CD4-positive, alpha-beta T cell (primary cell): ENCODE measurements around the gene RBMS2. TPM values are rescaled to one million over a fixed set of nuclear protein-coding genes. Genes with fewer than 3 reads are reported as not detected.

ENCODE experiments used
- ATAC-seq: fragments of 200-7000 bp; cut with Tn5 transposase; one replicate; pipeline ENCODE4 v1.10.0; 2022; ENCODE audit warnings: mild to moderate bottlenecking; ENCODE audit not compliant: poor library complexity
- CTCF ChIA-PET: fragments of 350-600 bp; sonication (Branson Sonifier 250); formaldehyde crosslinking; loops from one replicate; lab custom pipeline; 2021; ENCODE audit warnings: antibody characterized with exemption, inconsistent platforms; lab: Charles Lee
- POLR2A ChIA-PET: fragments of 350-600 bp; sonication (Branson Sonifier 250); formaldehyde crosslinking; loops from one replicate; lab custom pipeline; 2021; ENCODE audit warnings: antibody characterized with exemption, inconsistent platforms; lab: Charles Lee
- DNase-seq, 14 experiments: peaks; one replicate each; pipeline ENCODE4 v3.0.0-alpha.2; 2013 to 2020; ENCODE audit warnings: mixed read lengths in 2 of 14
- H3K27ac ChIP-seq, 2 donors: one replicate each; pipeline versions ENCODE4 v1.5.1 to v1.7.0; 2013; ENCODE audit warnings: low read length in 2 of 2, low read depth in 1 of 2, mild to moderate bottlenecking in 1 of 2
- H3K27me3 ChIP-seq, 2 experiments: 1 replicate in 1 of 2; 2 replicates in 1 of 2; pipeline versions ENCODE4 v1.6.1 to v1.7.0; 2013; ENCODE audit warnings: low read length in 2 of 2, control low read depth in 1 of 2, mild to moderate bottlenecking in 1 of 2, moderate library complexity in 1 of 2; ENCODE audit not compliant: insufficient read depth in 2 of 2, control insufficient read depth in 1 of 2
- H3K36me3 ChIP-seq: one replicate; pipeline ENCODE4 v1.6.1; 2013; ENCODE audit warnings: low read length, control low read depth; ENCODE audit not compliant: insufficient read depth
- H3K4me1 ChIP-seq: one replicate; pipeline ENCODE4 v1.6.1; 2013; ENCODE audit warnings: low read length, control low read depth; ENCODE audit not compliant: insufficient read depth
- H3K4me3 ChIP-seq: one replicate; pipeline ENCODE4 v1.5.1; 2013; ENCODE audit warnings: mild to moderate bottlenecking, low read length, moderate library complexity
- H3K9me3 ChIP-seq, 2 experiments: 1 replicate in 1 of 2; 2 replicates in 1 of 2; pipeline versions ENCODE4 v1.6.1 to v1.7.0; 2013; ENCODE audit warnings: low read length in 2 of 2, mild to moderate bottlenecking in 2 of 2, control low read depth in 1 of 2, moderate library complexity in 1 of 2; ENCODE audit not compliant: control insufficient read depth in 1 of 2, insufficient read depth in 1 of 2
- H3K27ac Mint-ChIP-seq: one replicate; pipeline ENCODE4 v1.8.0; 2020; ENCODE audit warnings: mixed read lengths
- H3K27me3 Mint-ChIP-seq: one replicate; pipeline ENCODE4 v1.8.0; 2021; ENCODE audit warnings: mixed read lengths
- H3K36me3 Mint-ChIP-seq: one replicate; pipeline ENCODE4 v1.8.0; 2021; ENCODE audit warnings: low read depth, mixed read lengths
- H3K4me1 Mint-ChIP-seq: one replicate; pipeline ENCODE4 v1.8.0; 2021; ENCODE audit warnings: low read depth, mixed read lengths
- H3K4me3 Mint-ChIP-seq: one replicate; pipeline ENCODE4 v1.8.0; 2020; ENCODE audit warnings: mild to moderate bottlenecking, mixed read lengths
- H3K9me3 Mint-ChIP-seq: one replicate; pipeline ENCODE4 v1.8.0; 2020; ENCODE audit warnings: mixed read lengths
- CTCF ChIP-seq: fragments of 200-600 bp; IDR thresholded peaks from one replicate; pipeline ENCODE4 v1.8.0; 2022; ENCODE audit warnings: antibody characterized with exemption, mild to moderate bottlenecking
- intact Hi-C, 2 experiments: fragments of 100-400 bp; cut with DNase I in 1 of 2; cut with micrococcal nuclease in 1 of 2; formaldehyde crosslinking; loops; one replicate each; pipeline versions ENCODE4 v1.15.1 to v1.9.0; 2023 to 2025; cut with DNase I, micrococcal nuclease
- total RNA-seq, 174 experiments: library from RNA in 2 of 174; stranded (reverse) in 2 of 174; gene quantifications; one replicate each; pipeline ENCODE4 v1.2.3 and lab custom pipeline; 2021 to 2026

Gene RBMS2
- total RNA-seq, 2 experiments from 2014 or later, result 5.1 to 10.8 TPM

- Histone ChIP-seq H3K4me1 (peaks cover 74% of the 10 kb centered on the region), H3K9me3 (no peaks in the 10 kb centered on the region), H3K27me3 (no peaks in the 10 kb centered on the region), H3K4me3 (peak overlapping the region; percentile 19), H3K27ac (peak overlapping the region; percentile 18 to 54), H3K36me3 (peaks cover 5% of the 10 kb centered on the region)
- TF ChIP-seq CTCF, result no peak
- no peaks in the 10 kb centered on the region for H3K27me3 Mint-ChIP-seq
- no peak for DNase-seq
- intact Hi-C loops, result loop anchor here in 1 of 2 experiments (10.0 kb wide), 2 partner anchors 452 to 818 kb away; partner anchors contain the start of genes NAB2, ORMDL2 and SARNP
- no peaks in the 10 kb centered on the region for H3K9me3 Mint-ChIP-seq
- H3K27ac Mint-ChIP-seq, result peak overlapping the region; percentile 98
- POLR2A ChIA-PET, result interaction anchor here (0.6 to 9.4 kb wide), 4 partner anchors 13 to 480 kb away, joined by 3 to 139 read pairs (median 48); partner anchors contain the start of genes ATP5F1B and PTGES3
- CTCF ChIA-PET, result interaction anchor here (1.1 kb wide), 1 partner anchor 444 kb away, joined by 3 read pairs; the partner anchor contains the start of gene SMARCC2
- no peak for ATAC-seq
- H3K4me1 Mint-ChIP-seq, result peaks cover 90% of the 10 kb centered on the region
- H3K36me3 Mint-ChIP-seq, result peaks cover 48% of the 10 kb centered on the region
- peak overlapping the region; percentile 93 for H3K4me3 Mint-ChIP-seq
These were observed 111.3 kb downstream of the RBMS2 start for GRCh38 chr12:56632701-56633467.

- H3K36me3 Mint-ChIP-seq, result peaks cover 50% of the 10 kb centered on the region
- Histone ChIP-seq H3K9me3 (no peaks in the 10 kb centered on the region), H3K4me3 (peak overlapping the region; percentile 76), H3K36me3 (peaks cover 13% of the 10 kb centered on the region), H3K27ac (peak overlapping the region in 1 of 2 donors; percentile 84), H3K4me1 (peaks cover 68% of the 10 kb centered on the region), H3K27me3 (no peaks in the 10 kb centered on the region)
- H3K4me1 Mint-ChIP-seq, result peaks cover 86% of the 10 kb centered on the region
- H3K27me3 Mint-ChIP-seq, result no peaks in the 10 kb centered on the region
- DNase-seq, result peak in 1 of 14 experiments; percentile 38
- H3K9me3 Mint-ChIP-seq, result no peaks in the 10 kb centered on the region
- no peak for TF ChIP-seq CTCF
- ChIA-PET POLR2A (interaction anchor here (0.5 to 9.4 kb wide), 9 partner anchors 9 to 479 kb away, joined by 3 to 139 read pairs (median 3); partner anchors contain the start of genes ATP5F1B, NACA, NEMP1 and PTGES3), CTCF (interaction anchor here (1.2 to 3.7 kb wide), 2 partner anchors 10 to 54 kb away, joined by 3 to 30 read pairs; partner anchors contain the start of gene PTGES3)
- intact Hi-C loops, result loop anchor here in 1 of 2 experiments (10.0 kb wide), 2 partner anchors 451 to 819 kb away; partner anchors contain the start of genes NAB2, ORMDL2 and SARNP
- H3K27ac Mint-ChIP-seq, result peak overlapping the region; percentile 98
- H3K4me3 Mint-ChIP-seq, result peak overlapping the region; percentile 93
- no peak for ATAC-seq
These were observed 112.0 kb downstream of the RBMS2 start for GRCh38 chr12:56633468-56634241.
